GM23248 (cell line): ENCODE measurements around the gene ZNF385B. TPM values are rescaled to one million over a fixed set of nuclear protein-coding genes. Genes with fewer than 3 reads are reported as not detected.

ENCODE experiments used
- DNase-seq: peaks from one replicate; pipeline ENCODE4 v3.0.0-alpha.2; 2015
- H2AFZ ChIP-seq: fragments of 200-600 bp; sonication (generic); 2 replicates; pipeline ENCODE4 v1.6.1; 2016; ENCODE audit warnings: antibody characterized with exemption
- H3F3A ChIP-seq: fragments of 200-600 bp; sonication (generic); 2 replicates; pipeline ENCODE4 v1.6.1; 2016; ENCODE audit warnings: mild to moderate bottlenecking, antibody characterized with exemption, mixed run types; ENCODE audit not compliant: insufficient read depth
- H3K27ac ChIP-seq: fragments of 200-600 bp; sonication (generic); 2 replicates; pipeline ENCODE4 v1.5.1; 2016; ENCODE audit warnings: mild to moderate bottlenecking
- H3K27me3 ChIP-seq: fragments of 200-600 bp; sonication (generic); replicated peaks from 2 replicates; pipeline ENCODE4 v1.6.1; 2016; ENCODE audit warnings: mild to moderate bottlenecking; ENCODE audit not compliant: insufficient read depth
- H3K36me3 ChIP-seq: fragments of 200-600 bp; sonication (generic); 2 replicates; pipeline ENCODE4 v1.6.1; 2016; ENCODE audit warnings: low read depth, mild to moderate bottlenecking
- H3K4me1 ChIP-seq: fragments of 200-600 bp; sonication (generic); 2 replicates; pipeline ENCODE4 v1.6.1; 2016; ENCODE audit warnings: mild to moderate bottlenecking; ENCODE audit not compliant: insufficient read depth
- H3K4me2 ChIP-seq: fragments of 200-600 bp; sonication (generic); one replicate; pipeline ENCODE4 v1.6.1; 2016; ENCODE audit warnings: mild to moderate bottlenecking; ENCODE audit not compliant: unreplicated experiment
- H3K4me3 ChIP-seq: fragments of 200-600 bp; sonication (generic); 2 replicates; pipeline ENCODE4 v1.5.1; 2016; ENCODE audit warnings: mild to moderate bottlenecking
- H3K79me2 ChIP-seq: fragments of 200-600 bp; sonication (generic); 2 replicates; pipeline ENCODE4 v1.6.1; 2016; ENCODE audit warnings: mild to moderate bottlenecking; ENCODE audit not compliant: insufficient read depth
- H3K9ac ChIP-seq: fragments of 200-600 bp; sonication (generic); 2 replicates; pipeline ENCODE4 v1.6.1; 2016; ENCODE audit warnings: mild to moderate bottlenecking
- H3K9me2 ChIP-seq: fragments of 200-600 bp; sonication (generic); 2 replicates; pipeline ENCODE4 v1.6.1; 2016; ENCODE audit warnings: mixed run types, mild to moderate bottlenecking, moderate library complexity; ENCODE audit not compliant: insufficient read depth
- H3K9me3 ChIP-seq: fragments of 200-600 bp; sonication (generic); one replicate; pipeline ENCODE4 v1.6.1; 2017; ENCODE audit warnings: low read depth
- H4K20me1 ChIP-seq: fragments of 200-600 bp; sonication (generic); 2 replicates; pipeline ENCODE4 v1.6.0; 2016; ENCODE audit not compliant: insufficient read depth
- EZH2 ChIP-seq: fragments of 200-600 bp; sonication (generic); IDR thresholded peaks from 2 replicates; pipeline ENCODE4 v1.6.1; 2018; ENCODE audit warnings: antibody characterized with exemption, mild to moderate bottlenecking; ENCODE audit not compliant: insufficient read depth, poor library complexity, severe bottlenecking
- EZH2phosphoT487 ChIP-seq: fragments of 200-600 bp; sonication (generic); IDR thresholded peaks from 2 replicates; pipeline ENCODE4 v1.6.1; 2018; ENCODE audit warnings: antibody characterized with exemption, moderate library complexity, mild to moderate bottlenecking, low read depth; ENCODE audit not compliant: insufficient read depth
- WGBS, 2 experiments: methylation state at CpG; one replicate each; pipeline ENCODE4 v1.1.6; 2015 to 2017; ENCODE audit warnings: low lambda C conversion rate in 2 of 2, low coverage in 1 of 2; ENCODE audit errors: missing lambda C conversion rate in 2 of 2; 5-methylcytosine and 5-hydroxymethylcytosine counted together
- in situ Hi-C: fragments of 300-500 bp; cut with MboI; formaldehyde crosslinking; loops from 2 replicates; pipeline ENCODE4 v1.15.0; 2020
- polyA plus RNA-seq: library from polyadenylated mRNA; unstranded; fragments of >200 nt; fragmentation: Nextera tagmentation; extraction: Ambion mirVana; gene quantifications from 2 replicates; pipeline ENCODE4 v1.2.1, GENCODE V29; 2016
- total RNA-seq: library from RNA; depleted of rRNA; stranded (reverse); fragments of >200 nt; shearing (Covaris generic); gene quantifications from 2 replicates; pipeline ENCODE4 v1.2.3, GENCODE V29; 2014

The ZNF385B gene
- total and polyA plus RNA-seq, 2 experiments from 2014 or later: 0.30 TPM; not detected in 1

- Histone ChIP-seq H3F3A (peaks cover 6% of the 10 kb centered on the region; the same call in 1 of the 2 replicates), H3K9me3 (no peaks in the 10 kb centered on the region), H3K36me3 (no peaks in the 10 kb centered on the region), H3K27ac (no peak overlapping the region), H4K20me1 (no peaks in the 10 kb centered on the region), H3K4me2 (no peak overlapping the region), H3K9me2 (no peaks in the 10 kb centered on the region; the same call in 1 of the 2 replicates), H3K27me3 (no peaks in the 10 kb centered on the region), H3K79me2 (no peaks in the 10 kb centered on the region), H3K9ac (no peak overlapping the region), H3K4me3 (no peak overlapping the region), H3K4me1 (peaks cover 6% of the 10 kb centered on the region; the same call in 1 of the 2 replicates), H2AFZ (no peak overlapping the region)
- WGBS, 2 experiments: 29 to 41% methylated on average over 2 of the region's 2 CpGs
- TF ChIP-seq EZH2 (no peak), EZH2phosphoT487 (no peak)
- no peak for DNase-seq
- in situ Hi-C loops: no loop called here
Measured at GRCh38 chr2:179565807-179566206, 295.6 kb downstream of the ZNF385B start.

DNA sequence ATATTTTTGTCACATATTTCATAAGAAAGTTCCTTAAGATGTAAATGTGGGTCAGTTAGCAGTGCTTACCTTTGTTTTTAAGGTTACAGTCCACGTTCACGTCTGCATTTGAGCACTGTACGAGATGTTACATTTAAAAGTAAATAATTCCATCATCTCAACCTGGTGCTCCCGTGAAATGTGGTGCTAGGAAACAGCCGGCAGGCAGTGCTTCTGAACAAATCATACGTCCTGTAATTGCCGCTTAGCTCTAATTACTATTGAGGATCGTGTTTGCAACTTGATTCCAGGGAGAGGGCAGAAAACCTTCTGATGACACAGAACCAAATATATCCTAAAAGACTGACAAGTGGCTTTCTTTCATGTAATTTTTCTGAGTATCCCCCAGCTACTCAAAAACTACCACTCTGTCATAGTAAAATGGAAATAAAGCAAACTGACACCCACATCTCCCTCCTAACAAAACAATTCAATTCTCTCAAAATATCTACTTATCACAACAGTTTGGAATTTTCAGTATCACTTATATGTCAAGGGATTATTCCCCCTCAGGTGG, 299.0 kb downstream of the ZNF385B start:
- WGBS, 2 experiments: 59 to 64% methylated on average over 8 of the region's 8 CpGs

DNA sequence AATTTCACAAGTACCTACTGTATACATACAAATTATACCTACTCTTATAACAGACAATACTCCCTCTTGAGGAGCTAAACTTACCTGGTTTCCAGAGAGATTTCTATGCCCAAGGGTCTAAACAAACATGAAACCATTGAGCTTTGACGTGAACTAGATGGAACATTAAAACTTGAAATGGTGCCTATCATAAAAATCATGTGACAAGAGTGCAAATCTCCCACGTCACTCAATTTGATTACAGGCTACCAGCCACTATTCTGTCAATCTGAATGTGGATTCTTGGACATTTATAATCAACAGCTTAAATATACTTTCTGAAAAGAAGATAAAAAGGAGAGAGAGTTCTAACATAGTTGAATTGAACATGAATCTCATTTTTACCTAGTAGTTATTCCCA, 299.7 kb downstream of the ZNF385B start:
- in situ Hi-C loops: no loop called here
- WGBS, 2 experiments: 88 to 91% methylated on average over 2 of the region's 2 CpGs
- H2AFZ ChIP-seq: no peak overlapping the region
- no peaks in the 10 kb centered on the region for H4K20me1 ChIP-seq
- H3K27me3 ChIP-seq: no peaks in the 10 kb centered on the region
- H3K4me3 ChIP-seq: no peak overlapping the region
- H3K9ac ChIP-seq: no peak overlapping the region
- H3K4me1 ChIP-seq: no peaks in the 10 kb centered on the region
- no peaks in the 10 kb centered on the region for H3F3A ChIP-seq
- DNase-seq: no peak
- H3K9me3 ChIP-seq: no peaks in the 10 kb centered on the region
- TF ChIP-seq EZH2phosphoT487: no peak
- no peak for TF ChIP-seq EZH2
- H3K4me2 ChIP-seq: no peak overlapping the region
- H3K79me2 ChIP-seq: no peaks in the 10 kb centered on the region
- no peaks in the 10 kb centered on the region for H3K36me3 ChIP-seq
- no peak overlapping the region for H3K27ac ChIP-seq
- no peaks in the 10 kb centered on the region for H3K9me2 ChIP-seq

More for the DNA sequence above, 299.0 kb downstream of the ZNF385B start:
- H3K4me3 ChIP-seq: no peak overlapping the region
- no peak overlapping the region for H3K9ac ChIP-seq
- H3K27me3 ChIP-seq: no peaks in the 10 kb centered on the region
- H2AFZ ChIP-seq: no peak overlapping the region
- DNase-seq: no peak
- H3K4me2 ChIP-seq: no peak overlapping the region
- in situ Hi-C loops: no loop called here
- H3K79me2 ChIP-seq: no peaks in the 10 kb centered on the region
- H3K36me3 ChIP-seq: no peaks in the 10 kb centered on the region
- H3K9me3 ChIP-seq: no peaks in the 10 kb centered on the region
- no peaks in the 10 kb centered on the region for H4K20me1 ChIP-seq
- H3K27ac ChIP-seq: no peak overlapping the region
- H3K9me2 ChIP-seq: no peaks in the 10 kb centered on the region
- H3K4me1 ChIP-seq: no peaks in the 10 kb centered on the region
- no peak for TF ChIP-seq EZH2phosphoT487
- no peak for TF ChIP-seq EZH2
- H3F3A ChIP-seq: no peaks in the 10 kb centered on the region

DNA sequence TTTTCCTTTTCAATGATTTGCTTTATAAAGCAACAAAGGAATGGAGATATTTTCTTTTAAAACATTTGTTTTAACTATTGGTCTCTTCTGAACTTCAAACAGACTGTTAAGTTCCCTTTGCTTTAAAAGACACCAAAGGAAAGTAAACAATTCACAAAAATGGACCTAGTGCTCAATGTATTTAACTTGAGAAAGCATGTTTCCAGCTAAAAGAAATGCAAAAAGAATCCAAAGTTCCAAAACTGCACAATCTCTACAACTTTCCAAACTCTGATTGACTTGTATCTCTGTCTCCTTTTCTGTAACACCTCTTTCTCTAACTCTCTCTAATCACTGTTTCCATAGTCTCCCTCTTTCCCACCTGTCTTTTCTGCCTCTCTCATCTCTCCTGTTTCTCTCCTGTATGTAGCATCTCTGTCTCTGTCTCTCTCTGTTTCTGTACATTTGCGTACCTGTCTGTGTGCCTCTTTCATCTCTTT, 301.1 kb downstream of the ZNF385B start:
- H3K79me2 ChIP-seq: no peaks in the 10 kb centered on the region
- H3K9me2 ChIP-seq: no peaks in the 10 kb centered on the region
- H4K20me1 ChIP-seq: no peaks in the 10 kb centered on the region
- no peaks in the 10 kb centered on the region for H3K27me3 ChIP-seq
- no peak overlapping the region for H2AFZ ChIP-seq
- TF ChIP-seq EZH2 (no peak), EZH2phosphoT487 (no peak)
- H3K9ac ChIP-seq: no peak overlapping the region
- WGBS, 2 experiments: 90 to 100% methylated on average over 1 of the region's 1 CpG
- H3K4me1 ChIP-seq: no peaks in the 10 kb centered on the region
- no peak overlapping the region for H3K4me3 ChIP-seq
- DNase-seq: no peak
- H3F3A ChIP-seq: no peaks in the 10 kb centered on the region
- H3K4me2 ChIP-seq: no peak overlapping the region
- in situ Hi-C loops: no loop called here
- H3K9me3 ChIP-seq: no peaks in the 10 kb centered on the region
- no peaks in the 10 kb centered on the region for H3K36me3 ChIP-seq
- H3K27ac ChIP-seq: no peak overlapping the region
